ENCODE measurements around the gene MTG2. TPM values are rescaled to one million over a fixed set of nuclear protein-coding genes. Genes with fewer than 3 reads are reported as not detected.

Gene MTG2
- total and polyA plus RNA-seq, 2 of the 8 experiments (the other 6 are each of a cell fraction or from before 2014, with no cell fraction given): 14.4 to 22.8 TPM

GRCh38 chr20:62159052-62159451, 23.8 kb upstream of the MTG2 start:
- no peak overlapping the region for H3K9ac ChIP-seq (replicated peaks in 1 of 4; ENCODE audit: extremely low read depth in 1 of 4, low read depth in 3 of 4, low read length in 3 of 4)

More at GRCh38 chr20:62159052-62159451, 23.8 kb upstream of the MTG2 start:
- Histone ChIP-seq H2BK12ac (ENCODE audit: low read depth, low read length) (no peak overlapping the region), H3K27ac (ENCODE audit: low read depth, low read length) (no peak overlapping the region), H3K4me3 (ENCODE audit: extremely low read depth in 1 of 4, insufficient read depth in 2 of 4, low read depth in 3 of 4, low read length in 4 of 4) (no peak overlapping the region), H2AK5ac (ENCODE audit: low read depth, low read length) (no peak overlapping the region), H3K56ac (replicated peaks; ENCODE audit: insufficient read length, low read depth, low read length) (no peak overlapping the region), H3K36me3 (ENCODE audit: control insufficient read depth in 2 of 4, insufficient read depth in 4 of 4, low read length in 3 of 4) (peaks cover 5 to 25% (median 15%) of the 10 kb centered on the region in 4 experiments), H4K20me1 (replicated peaks in 1 of 2; ENCODE audit: control insufficient read depth in 1 of 2, insufficient read depth in 2 of 2, low read length in 2 of 2) (peaks cover 22 to 55% of the 10 kb centered on the region in 2 experiments), H3K23ac (ENCODE audit: insufficient read length) (no peak overlapping the region), H4K8ac (ENCODE audit: extremely low read depth, insufficient read depth, low read length) (peak overlapping the region; percentile 68), H3K18ac (ENCODE audit: extremely low read depth, low read length) (no peak overlapping the region), H3K79me1 (ENCODE audit: low read depth, low read length) (peaks cover 16% of the 10 kb centered on the region), H3K9me3 (ENCODE audit: insufficient read depth in 2 of 2, low read depth in 1 of 2, low read length in 1 of 2) (no peaks in the 10 kb centered on the region), H3K23me2 (ENCODE audit: low read depth, low read length) (no peaks in the 10 kb centered on the region), H3K79me2 (ENCODE audit: control insufficient read depth in 1 of 2, insufficient read depth in 2 of 2, low read length in 2 of 2) (peaks cover 5 to 58% of the 10 kb centered on the region in 2 experiments; a peak in 3 of 4 replicates), H3K4me2 (ENCODE audit: insufficient read depth in 1 of 2, low read depth in 2 of 2, low read length in 2 of 2) (no peak overlapping the region), H3K27me3 (replicated peaks in 1 of 4; ENCODE audit: control insufficient read depth in 3 of 4, extremely low read depth in 1 of 4, insufficient read depth in 3 of 4, low read length in 3 of 4) (no peaks in the 10 kb centered on the region), H3K4me1 (replicated peaks in 1 of 4; ENCODE audit: control insufficient read depth in 3 of 4, insufficient read depth in 4 of 4, low read length in 3 of 4) (peaks cover 0 to 16% (median 8%) of the 10 kb centered on the region in 4 experiments; a peak in 6 of 7 replicates), H2AFZ (ENCODE audit: low read length) (no peak overlapping the region), H2BK15ac (ENCODE audit: low read length) (no peak overlapping the region), H2BK120ac (replicated peaks; ENCODE audit: low read depth, low read length) (no peak overlapping the region), H4K91ac (replicated peaks; ENCODE audit: insufficient read length, low read length) (no peak overlapping the region), H2BK20ac (ENCODE audit: low read length) (no peak overlapping the region), H3K14ac (ENCODE audit: insufficient read length) (no peak overlapping the region), H2BK5ac (ENCODE audit: low read depth, low read length) (no peak overlapping the region), H3K4ac (replicated peaks; ENCODE audit: insufficient read length, low read depth, low read length) (no peak overlapping the region), H4K5ac (ENCODE audit: insufficient read length, low read depth, low read length) (no peak overlapping the region)
- WGBS, 2 experiments (ENCODE audit: extremely low coverage in 1 of 2, insufficient coverage in 1 of 2, insufficient read length in 1 of 2, insufficient replicate concordance in 2 of 2, low coverage in 1 of 2, low lambda C conversion rate in 2 of 2, missing lambda C conversion rate in 1 of 2): 91% methylated on average over 11 of the region's 11 CpGs; no CpG with 5 or more reads in 1 of the 2 experiments
- CTCF ChIA-PET (ENCODE audit: partially characterized antibody): no interaction called here
- POLR2A ChIA-PET (ENCODE audit: partially characterized antibody): interaction anchor here (1.9 kb wide), 1 partner anchor 12 kb away, joined by 5 read pairs; no protein-coding TSS in a partner anchor
- FAIRE-seq (no peak), DNase-seq (ENCODE audit: low read depth in 1 of 2, low spot score in 2 of 2) (no peak)
